GM23338 (cell line): ENCODE measurements around the gene MBOAT1. TPM values are rescaled to one million over a fixed set of nuclear protein-coding genes. Genes with fewer than 3 reads are reported as not detected.

ENCODE experiments used
- ATAC-seq: fragments of 200-7000 bp; cut with Tn5 transposase; 3 replicates; pipeline ENCODE4 v1.9.1; 2020
- DNase-seq: peaks from one replicate; pipeline ENCODE4 v3.0.0-alpha.2; 2015; ENCODE audit warnings: low spot score
- H2AFZ ChIP-seq: fragments of 200-600 bp; sonication (generic); 2 replicates; pipeline ENCODE4 v1.8.0; 2016; ENCODE audit warnings: antibody characterized with exemption, mild to moderate bottlenecking, moderate library complexity
- H3F3A ChIP-seq: fragments of 200-600 bp; sonication (generic); replicated peaks from 2 replicates; pipeline ENCODE4 v1.8.0; 2017; ENCODE audit warnings: antibody characterized with exemption, mixed run types, low read depth
- H3K27ac ChIP-seq: fragments of 200-600 bp; sonication (generic); 2 replicates; pipeline ENCODE4 v1.6.1; 2016; ENCODE audit warnings: low read depth
- H3K27me3 ChIP-seq: fragments of 200-600 bp; sonication (generic); 2 replicates; pipeline ENCODE4 v1.8.0; 2016; ENCODE audit warnings: mild to moderate bottlenecking, mixed run types, moderate library complexity; ENCODE audit not compliant: insufficient read depth
- H3K36me3 ChIP-seq: fragments of 200-600 bp; sonication (generic); 2 replicates; pipeline ENCODE4 v1.8.0; 2016; ENCODE audit warnings: mild to moderate bottlenecking; ENCODE audit not compliant: insufficient read depth
- H3K4me1 ChIP-seq: fragments of 200-600 bp; sonication (generic); 2 replicates; pipeline ENCODE4 v1.8.0; 2016; ENCODE audit warnings: mild to moderate bottlenecking, moderate library complexity; ENCODE audit not compliant: insufficient read depth
- H3K4me2 ChIP-seq: fragments of 200-600 bp; sonication (generic); 2 replicates; pipeline ENCODE4 v1.7.1; 2017; ENCODE audit warnings: mixed run types
- H3K4me3 ChIP-seq: fragments of 200-600 bp; sonication (generic); 2 replicates; pipeline ENCODE4 v1.6.1; 2016; ENCODE audit warnings: mixed run types
- H3K79me2 ChIP-seq: fragments of 200-600 bp; sonication (generic); replicated peaks from 2 replicates; pipeline ENCODE4 v1.8.0; 2017; ENCODE audit warnings: mild to moderate bottlenecking; ENCODE audit not compliant: insufficient read depth
- H3K9me2 ChIP-seq: fragments of 200-600 bp; sonication (generic); 2 replicates; pipeline ENCODE4 v1.8.0; 2017; ENCODE audit not compliant: insufficient read depth
- H4K20me1 ChIP-seq: fragments of 200-600 bp; sonication (generic); replicated peaks from 2 replicates; pipeline ENCODE4 v1.8.0; 2017; ENCODE audit warnings: mild to moderate bottlenecking; ENCODE audit not compliant: insufficient read depth
- H3K27ac Mint-ChIP-seq: 2 replicates; pipeline ENCODE4 v1.8.0; 2020; ENCODE audit warnings: inconsistent platforms, mild to moderate bottlenecking, moderate library complexity, mixed read lengths
- H3K27me3 Mint-ChIP-seq: 3 replicates; pipeline ENCODE4 v1.8.0; 2022; ENCODE audit warnings: low read depth, mild to moderate bottlenecking, moderate library complexity, mixed read lengths, inconsistent platforms; ENCODE audit not compliant: insufficient read depth, poor library complexity
- H3K36me3 Mint-ChIP-seq: 3 replicates; pipeline ENCODE4 v1.8.0; 2021; ENCODE audit warnings: low read depth, mild to moderate bottlenecking, inconsistent platforms, moderate library complexity, mixed read lengths
- H3K4me1 Mint-ChIP-seq: 3 replicates; pipeline ENCODE4 v1.8.0; 2020; ENCODE audit warnings: mild to moderate bottlenecking, inconsistent platforms, mixed read lengths
- H3K4me3 Mint-ChIP-seq: 3 replicates; pipeline ENCODE4 v1.8.0; 2021; ENCODE audit warnings: moderate library complexity, mild to moderate bottlenecking, inconsistent platforms, mixed read lengths
- H3K9me3 Mint-ChIP-seq: 3 replicates; pipeline ENCODE4 v1.8.0; 2020; ENCODE audit warnings: moderate library complexity, mild to moderate bottlenecking, inconsistent platforms, mixed read lengths
- CREB1 ChIP-seq: fragments of 250-450 bp; sonication (Bioruptor Pico); IDR thresholded peaks from 2 replicates; pipeline ENCODE4 v1.5.0; 2020; ENCODE audit warnings: low read depth, mild to moderate bottlenecking, moderate library complexity
- CTCF ChIP-seq, 2 experiments: fragments of 200-600 bp in 1 of 2; sonication (generic) in 1 of 2; conservative IDR thresholded peaks; 2 replicates each; pipeline versions ENCODE4 v1.5.1 to v1.6.1; 2016 to 2017; ENCODE audit warnings: antibody characterized with exemption in 2 of 2, low read depth in 2 of 2, mild to moderate bottlenecking in 2 of 2, moderate library complexity in 1 of 2
- ETS1 ChIP-seq: IDR thresholded peaks from 2 replicates; pipeline ENCODE4 v1.6.1; 2016; ENCODE audit warnings: antibody characterized with exemption
- JUNB ChIP-seq: IDR thresholded peaks from one replicate; pipeline ENCODE4 v1.6.1; 2016; ENCODE audit warnings: antibody characterized with exemption; ENCODE audit not compliant: unreplicated experiment
- REST ChIP-seq: IDR thresholded peaks from one replicate; pipeline ENCODE4 v1.6.1; 2018; ENCODE audit warnings: antibody characterized with exemption; ENCODE audit not compliant: unreplicated experiment
- STAT1 ChIP-seq: IDR thresholded peaks from one replicate; pipeline ENCODE4 v1.6.1; 2016; ENCODE audit warnings: antibody characterized with exemption; ENCODE audit not compliant: unreplicated experiment
- ZNF462 ChIP-seq: fragments of 250-450 bp; sonication (Bioruptor Pico); IDR thresholded peaks from 2 replicates; pipeline ENCODE4 v1.5.0; 2020; ENCODE audit warnings: mild to moderate bottlenecking, moderate library complexity
- polyA plus RNA-seq: library from polyadenylated mRNA; unstranded; fragments of >200 nt; fragmentation: Nextera tagmentation; extraction: Ambion mirVana; gene quantifications from 2 replicates; pipeline ENCODE4 v1.2.1, GENCODE V29; 2016
- total RNA-seq: library from RNA; depleted of rRNA; stranded (reverse); fragments of >200 nt; shearing (Covaris generic); gene quantifications from 2 replicates; pipeline ENCODE4 v1.2.3, GENCODE V29; 2014

MBOAT1 gene
- total and polyA plus RNA-seq, 2 experiments from 2014 or later, result 3.8 to 18.6 TPM

GRCh38 chr6:20230401-20231119 lies 18.3 kb upstream of the MBOAT1 start (continued):
- TF ChIP-seq CTCF (conservative IDR thresholded peaks at IDR 0.05; ENCODE audit: low read depth in 2 of 2) (no peak), STAT1 (no peak), JUNB (no peak), REST (no peak)

GRCh38 chr6:20229881-20230280 lies 17.6 kb upstream of the MBOAT1 start:
- Histone ChIP-seq H3K36me3 (no peaks in the 10 kb centered on the region), H3F3A (no peaks in the 10 kb centered on the region), H3K27me3 (no peaks in the 10 kb centered on the region), H3K4me1 (peaks cover 7% of the 10 kb centered on the region; the same call in 1 of the 2 replicates), H3K9me2 (no peaks in the 10 kb centered on the region), H3K4me2 (no peak overlapping the region), H3K27ac (no peak overlapping the region), H4K20me1 (no peaks in the 10 kb centered on the region), H2AFZ (no peak overlapping the region), H3K79me2 (no peaks in the 10 kb centered on the region), H3K4me3 (no peak overlapping the region)
- Mint-ChIP-seq H3K4me1 (no peaks in the 10 kb centered on the region), H3K4me3 (no peak overlapping the region), H3K27ac (no peak overlapping the region), H3K9me3 (peaks cover 11% of the 10 kb centered on the region; the same call in 1 of the 3 replicates), H3K36me3 (no peaks in the 10 kb centered on the region; the same call in 2 of the 3 replicates), H3K27me3 (peaks cover 2% of the 10 kb centered on the region)
- ATAC-seq (no peak), DNase-seq (no peak)
- no peak for TF ChIP-seq REST
- TF ChIP-seq ETS1, result no peak
- no peak for TF ChIP-seq ZNF462
- TF ChIP-seq CREB1 (CRISPR knock-in tag), result no peak
